ENCODE data around the gene STEAP3.

- TF ChIP-seq HDAC2 (IDR thresholded peaks at IDR 0.05) (no peak), CTCF (IDR thresholded peaks at IDR 0.05) (no peak), SMC3 (IDR thresholded peaks at IDR 0.05) (no peak), FOSL2 (IDR thresholded peaks at IDR 0.05) (no peak), FOSL2 (CRISPR knock-in tag; IDR thresholded peaks at IDR 0.05) (no peak), ZFP36 (IDR thresholded peaks at IDR 0.05; ENCODE audit: borderline replicate concordance, partially characterized antibody) (no peak), JUN (IDR thresholded peaks at IDR 0.05) (no peak)
Observed at GRCh38 chr2:119293254-119293653, 69.6 kb downstream of the STEAP3 start.

All from A549 (cell line).